ENCODE data around the gene PCYT2. TPM values are rescaled to one million over a fixed set of nuclear protein-coding genes. Genes with fewer than 3 reads are reported as not detected.

Gene PCYT2
- total and polyA plus RNA-seq, 10 of the 15 experiments (the other 5 are each of a cell fraction or from before 2014, with no cell fraction given): 0.63 to 72.0 (median 45.0) TPM

DNA sequence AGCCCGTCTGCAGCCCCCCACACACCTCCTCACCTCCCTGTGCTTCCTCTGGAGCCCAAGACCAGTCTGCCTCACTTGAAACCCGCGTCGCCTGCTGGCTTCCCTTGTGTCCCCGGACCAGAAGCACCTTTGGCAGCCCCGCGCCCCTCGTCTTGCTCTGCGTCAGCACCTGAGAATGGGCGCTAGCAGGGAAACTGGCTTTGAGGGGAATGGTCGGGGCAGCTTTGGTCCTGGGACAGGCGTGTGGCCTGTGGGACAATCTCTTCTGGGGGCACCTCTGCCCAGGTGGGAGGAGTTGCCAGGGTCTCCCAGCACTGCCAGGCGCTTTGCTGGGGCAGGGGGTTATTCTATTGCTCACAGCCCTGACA lies 20.0 kb upstream of the PCYT2 start:
- BruUV-seq (replicated peaks): no TSS peak
- TF ChIP-seq, protein P1, sequence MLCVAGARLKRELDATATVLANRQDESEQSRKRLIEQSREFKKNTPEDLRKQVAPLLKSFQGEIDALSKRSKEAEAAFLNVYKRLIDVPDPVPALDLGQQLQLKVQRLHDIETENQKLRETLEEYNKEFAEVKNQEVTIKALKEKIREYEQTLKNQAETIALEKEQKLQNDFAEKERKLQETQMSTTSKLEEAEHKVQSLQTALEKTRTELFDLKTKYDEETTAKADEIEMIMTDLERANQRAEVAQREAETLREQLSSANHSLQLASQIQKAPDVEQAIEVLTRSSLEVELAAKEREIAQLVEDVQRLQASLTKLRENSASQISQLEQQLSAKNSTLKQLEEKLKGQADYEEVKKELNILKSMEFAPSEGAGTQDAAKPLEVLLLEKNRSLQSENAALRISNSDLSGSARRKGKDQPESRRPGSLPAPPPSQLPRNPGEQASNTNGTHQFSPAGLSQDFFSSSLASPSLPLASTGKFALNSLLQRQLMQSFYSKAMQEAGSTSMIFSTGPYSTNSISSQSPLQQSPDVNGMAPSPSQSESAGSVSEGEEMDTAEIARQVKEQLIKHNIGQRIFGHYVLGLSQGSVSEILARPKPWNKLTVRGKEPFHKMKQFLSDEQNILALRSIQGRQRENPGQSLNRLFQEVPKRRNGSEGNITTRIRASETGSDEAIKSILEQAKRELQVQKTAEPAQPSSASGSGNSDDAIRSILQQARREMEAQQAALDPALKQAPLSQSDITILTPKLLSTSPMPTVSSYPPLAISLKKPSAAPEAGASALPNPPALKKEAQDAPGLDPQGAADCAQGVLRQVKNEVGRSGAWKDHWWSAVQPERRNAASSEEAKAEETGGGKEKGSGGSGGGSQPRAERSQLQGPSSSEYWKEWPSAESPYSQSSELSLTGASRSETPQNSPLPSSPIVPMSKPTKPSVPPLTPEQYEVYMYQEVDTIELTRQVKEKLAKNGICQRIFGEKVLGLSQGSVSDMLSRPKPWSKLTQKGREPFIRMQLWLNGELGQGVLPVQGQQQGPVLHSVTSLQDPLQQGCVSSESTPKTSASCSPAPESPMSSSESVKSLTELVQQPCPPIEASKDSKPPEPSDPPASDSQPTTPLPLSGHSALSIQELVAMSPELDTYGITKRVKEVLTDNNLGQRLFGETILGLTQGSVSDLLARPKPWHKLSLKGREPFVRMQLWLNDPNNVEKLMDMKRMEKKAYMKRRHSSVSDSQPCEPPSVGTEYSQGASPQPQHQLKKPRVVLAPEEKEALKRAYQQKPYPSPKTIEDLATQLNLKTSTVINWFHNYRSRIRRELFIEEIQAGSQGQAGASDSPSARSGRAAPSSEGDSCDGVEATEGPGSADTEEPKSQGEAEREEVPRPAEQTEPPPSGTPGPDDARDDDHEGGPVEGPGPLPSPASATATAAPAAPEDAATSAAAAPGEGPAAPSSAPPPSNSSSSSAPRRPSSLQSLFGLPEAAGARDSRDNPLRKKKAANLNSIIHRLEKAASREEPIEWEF (IDR thresholded peaks at IDR 0.05; ENCODE audit: insufficient replicate concordance, low read depth, low read length): no peak
- TF ChIP-seq JUND (IDR thresholded peaks at IDR 0.05; ENCODE audit: low read depth, low read length) (no peak), STAT1 (conservative IDR thresholded peaks at IDR 0.05) (no peak), CBX5 (IDR thresholded peaks at IDR 0.05; ENCODE audit: low read depth) (no peak), HDAC2 (IDR thresholded peaks at IDR 0.05) (no peak), SP1 (IDR thresholded peaks at IDR 0.05; ENCODE audit: low read depth, low read length) (no peak), TCF7 (IDR thresholded peaks at IDR 0.05; ENCODE audit: borderline replicate concordance) (no peak), POU2F2 (IDR thresholded peaks at IDR 0.05; ENCODE audit: borderline replicate concordance, low read depth, low read length) (no peak), ZNF384 (IDR thresholded peaks at IDR 0.05; ENCODE audit: borderline replicate concordance, low read depth, low read length) (no peak)
- TF ChIP-seq, protein P2, sequence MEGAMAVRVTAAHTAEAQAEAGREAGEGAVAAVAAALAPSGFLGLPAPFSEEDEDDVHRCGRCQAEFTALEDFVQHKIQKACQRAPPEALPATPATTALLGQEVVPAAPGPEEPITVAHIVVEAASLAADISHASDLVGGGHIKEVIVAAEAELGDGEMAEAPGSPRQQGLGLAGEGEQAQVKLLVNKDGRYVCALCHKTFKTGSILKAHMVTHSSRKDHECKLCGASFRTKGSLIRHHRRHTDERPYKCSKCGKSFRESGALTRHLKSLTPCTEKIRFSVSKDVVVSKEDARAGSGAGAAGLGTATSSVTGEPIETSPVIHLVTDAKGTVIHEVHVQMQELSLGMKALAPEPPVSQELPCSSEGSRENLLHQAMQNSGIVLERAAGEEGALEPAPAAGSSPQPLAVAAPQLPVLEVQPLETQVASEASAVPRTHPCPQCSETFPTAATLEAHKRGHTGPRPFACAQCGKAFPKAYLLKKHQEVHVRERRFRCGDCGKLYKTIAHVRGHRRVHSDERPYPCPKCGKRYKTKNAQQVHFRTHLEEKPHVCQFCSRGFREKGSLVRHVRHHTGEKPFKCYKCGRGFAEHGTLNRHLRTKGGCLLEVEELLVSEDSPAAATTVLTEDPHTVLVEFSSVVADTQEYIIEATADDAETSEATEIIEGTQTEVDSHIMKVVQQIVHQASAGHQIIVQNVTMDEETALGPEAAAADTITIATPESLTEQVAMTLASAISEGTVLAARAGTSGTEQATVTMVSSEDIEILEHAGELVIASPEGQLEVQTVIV (IDR thresholded peaks at IDR 0.05; ENCODE audit: borderline replicate concordance, partially characterized antibody): no peak
- H3K27ac ChIP-seq (ENCODE audit: control insufficient read depth, insufficient read depth): no peak overlapping the region
- FAIRE-seq (no peak), ATAC-seq (no peak), DNase-seq (ENCODE audit: low read depth, low spot score) (no peak)
- H4K20me1 ChIP-seq (ENCODE audit: control insufficient read depth, insufficient read depth): no peaks in the 10 kb centered on the region
- H3K36me3 ChIP-seq (ENCODE audit: control insufficient read depth in 2 of 2, insufficient read depth in 2 of 2, low read length in 1 of 2): peaks cover 0 to 2% of the 10 kb centered on the region in 2 experiments; a peak in 1 of 4 replicates
- ChIA-PET SMC1A (ENCODE audit: uncharacterized antibody, unreplicated experiment) (interaction anchor here (0.7 kb wide), 1 partner anchor 419 kb away, joined by 3 read pairs; no protein-coding TSS in a partner anchor), POLR2A (interaction anchor here (0.6 to 0.7 kb wide), 2 partner anchors 278 to 295 kb away, joined by 3 read pairs; no protein-coding TSS in a partner anchor), CTCF (no interaction called here), RAD21 (ENCODE audit: unreplicated experiment) (no interaction called here)
- H3K4me1 ChIP-seq (ENCODE audit: control insufficient read depth, insufficient read depth, low read length): peaks cover 17% of the 10 kb centered on the region
- no peak overlapping the region for H2AFZ ChIP-seq (ENCODE audit: control insufficient read depth, low read depth, low read length)
- no peak overlapping the region for H3K9ac ChIP-seq (ENCODE audit: control insufficient read depth, insufficient read depth, low read length)
- intact Hi-C loops (cut with micrococcal nuclease; ENCODE audit: unreplicated experiment) (no loop called here), in situ Hi-C loops (cut with MboI) (no loop called here)
- 42% methylated on average over 13 of the region's 13 CpGs for WGBS (ENCODE audit: insufficient coverage, insufficient replicate concordance, low lambda C conversion rate, missing lambda C conversion rate)
- H3K9me3 ChIP-seq (replicated peaks; ENCODE audit: control insufficient read depth, insufficient read depth, low read length): no peaks in the 10 kb centered on the region
- no peak overlapping the region for H3K4me2 ChIP-seq (ENCODE audit: control insufficient read depth, insufficient read depth)
- no peaks in the 10 kb centered on the region for H3K27me3 ChIP-seq (replicated peaks in 1 of 2; ENCODE audit: control insufficient read depth in 2 of 2, insufficient read depth in 2 of 2, low read length in 1 of 2)
- peaks cover 12% of the 10 kb centered on the region for H3K79me2 ChIP-seq (ENCODE audit: control insufficient read depth, insufficient read depth, low read length)
- H3K4me3 ChIP-seq: no peak overlapping the region

All from GM12878 (cell line).